ENCODE results near the gene ARHGAP33. TPM values are rescaled to one million over a fixed set of nuclear protein-coding genes. Genes with fewer than 3 reads are reported as not detected.

Gene ARHGAP33
- total and polyA plus RNA-seq, 2 of the 4 experiments (the other 2 are of a cell fraction): 0.72 to 11.9 TPM

DNA sequence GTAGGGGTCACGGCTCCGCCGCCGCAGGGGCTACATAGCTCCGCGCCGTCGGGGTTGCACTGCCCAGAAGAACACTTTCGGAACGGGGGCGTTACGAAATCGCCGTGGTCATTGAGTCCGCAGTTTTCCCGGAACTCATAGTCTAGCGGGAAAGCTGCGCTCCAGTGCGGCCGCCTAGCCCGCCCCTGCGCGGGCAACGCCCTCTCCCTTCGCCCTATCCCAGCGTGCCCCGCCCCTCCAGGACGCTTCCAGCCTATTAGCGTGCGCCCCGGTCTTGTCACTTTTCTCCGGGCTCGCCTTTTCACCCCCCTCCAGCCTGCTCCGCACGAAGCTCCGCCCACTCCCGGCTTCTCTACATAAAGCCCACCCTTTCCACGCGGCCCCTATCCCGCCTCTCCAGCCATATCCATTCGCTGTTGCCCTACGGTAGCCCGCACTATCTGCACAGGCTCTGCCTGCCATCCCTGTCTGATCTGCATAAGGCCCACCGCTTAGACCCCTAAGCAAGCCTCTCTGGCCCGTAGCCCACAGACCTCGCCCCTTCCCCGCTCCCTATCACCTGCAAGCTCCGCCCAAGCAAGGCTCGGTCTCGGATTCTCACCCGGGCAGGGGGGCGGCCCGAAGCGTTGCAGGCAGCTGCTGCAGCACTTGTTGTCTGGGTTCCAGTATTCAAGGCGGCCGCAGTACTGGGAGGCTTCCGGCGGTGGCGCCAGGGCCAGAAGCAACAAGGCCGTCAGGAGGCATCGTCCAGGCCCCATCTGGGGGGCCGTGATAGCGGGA lies 34.8 kb upstream of the ARHGAP33 start:
- H2AK5ac ChIP-seq (ENCODE audit: low read depth, low read length): no peak overlapping the region
- TF ChIP-seq MAZ (IDR thresholded peaks at IDR 0.05; ENCODE audit: borderline replicate concordance, low read depth, low read length): peak; percentile 73; the same call in 1 of the 2 replicates
- TF ChIP-seq, protein P1, sequence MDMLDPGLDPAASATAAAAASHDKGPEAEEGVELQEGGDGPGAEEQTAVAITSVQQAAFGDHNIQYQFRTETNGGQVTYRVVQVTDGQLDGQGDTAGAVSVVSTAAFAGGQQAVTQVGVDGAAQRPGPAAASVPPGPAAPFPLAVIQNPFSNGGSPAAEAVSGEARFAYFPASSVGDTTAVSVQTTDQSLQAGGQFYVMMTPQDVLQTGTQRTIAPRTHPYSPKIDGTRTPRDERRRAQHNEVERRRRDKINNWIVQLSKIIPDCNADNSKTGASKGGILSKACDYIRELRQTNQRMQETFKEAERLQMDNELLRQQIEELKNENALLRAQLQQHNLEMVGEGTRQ (IDR thresholded peaks at IDR 0.05; ENCODE audit: low read depth, low read length): no peak
- TF ChIP-seq ELK1 (IDR thresholded peaks at IDR 0.05; ENCODE audit: borderline replicate concordance, low read depth, low read length): no peak
- TF ChIP-seq CHD1 (IDR thresholded peaks at IDR 0.05; ENCODE audit: low read depth, low read length): no peak
- no peak for TF ChIP-seq NFE2L2 (IDR thresholded peaks at IDR 0.05; ENCODE audit: low read depth, low read length)
- no peak for TF ChIP-seq RFX5 (IDR thresholded peaks at IDR 0.05; ENCODE audit: low read depth, low read length)
- TF ChIP-seq, protein P2, sequence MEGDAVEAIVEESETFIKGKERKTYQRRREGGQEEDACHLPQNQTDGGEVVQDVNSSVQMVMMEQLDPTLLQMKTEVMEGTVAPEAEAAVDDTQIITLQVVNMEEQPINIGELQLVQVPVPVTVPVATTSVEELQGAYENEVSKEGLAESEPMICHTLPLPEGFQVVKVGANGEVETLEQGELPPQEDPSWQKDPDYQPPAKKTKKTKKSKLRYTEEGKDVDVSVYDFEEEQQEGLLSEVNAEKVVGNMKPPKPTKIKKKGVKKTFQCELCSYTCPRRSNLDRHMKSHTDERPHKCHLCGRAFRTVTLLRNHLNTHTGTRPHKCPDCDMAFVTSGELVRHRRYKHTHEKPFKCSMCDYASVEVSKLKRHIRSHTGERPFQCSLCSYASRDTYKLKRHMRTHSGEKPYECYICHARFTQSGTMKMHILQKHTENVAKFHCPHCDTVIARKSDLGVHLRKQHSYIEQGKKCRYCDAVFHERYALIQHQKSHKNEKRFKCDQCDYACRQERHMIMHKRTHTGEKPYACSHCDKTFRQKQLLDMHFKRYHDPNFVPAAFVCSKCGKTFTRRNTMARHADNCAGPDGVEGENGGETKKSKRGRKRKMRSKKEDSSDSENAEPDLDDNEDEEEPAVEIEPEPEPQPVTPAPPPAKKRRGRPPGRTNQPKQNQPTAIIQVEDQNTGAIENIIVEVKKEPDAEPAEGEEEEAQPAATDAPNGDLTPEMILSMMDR (conservative IDR thresholded peaks at IDR 0.05; ENCODE audit: low read depth, low read length): 0 out of 2 replicates have a peak, but pooled peaks have one; percentile 24
- peak; percentile 16 for TF ChIP-seq RCOR1 (IDR thresholded peaks at IDR 0.05; ENCODE audit: insufficient replicate concordance, low read length)
- TF ChIP-seq MAFK (IDR thresholded peaks at IDR 0.05; ENCODE audit: low read depth, low read length): no peak
- peak; percentile 91 for TF ChIP-seq CEBPB (IDR thresholded peaks at IDR 0.05; ENCODE audit: low read depth, low read length)
- no peak for TF ChIP-seq BHLHE40 (IDR thresholded peaks at IDR 0.05; ENCODE audit: low read depth, low read length)
- TF ChIP-seq FOS (IDR thresholded peaks at IDR 0.05; ENCODE audit: low read depth, low read length): no peak
- no peak for TF ChIP-seq SMC3 (IDR thresholded peaks at IDR 0.05; ENCODE audit: low read depth, low read length)

More for the DNA sequence above, 34.8 kb upstream of the ARHGAP33 start:
- Histone ChIP-seq H4K8ac (ENCODE audit: low read depth in 2 of 2, low read length in 2 of 2) (peak overlapping the region; percentile 72 to 86; a peak in 2 of 4 replicates), H3K4ac (ENCODE audit: low read depth, low read length) (peak overlapping the region; percentile 23), H3K36me3 (ENCODE audit: control insufficient read depth, insufficient read depth, low read length) (peaks cover 28% of the 10 kb centered on the region), H3K9me1 (ENCODE audit: insufficient read depth, low read length) (peaks cover 5% of the 10 kb centered on the region; the same call in 1 of the 2 replicates), H3K79me1 (ENCODE audit: low read depth in 1 of 2, low read length in 2 of 2) (peaks cover 0 to 12% of the 10 kb centered on the region in 2 experiments; a peak in 2 of 4 replicates), H4K91ac (ENCODE audit: insufficient read depth, low read depth, low read length) (no peak overlapping the region; the same call in 1 of the 2 replicates), H3K18ac (ENCODE audit: low read depth, low read length) (no peak overlapping the region), H4K20me1 (ENCODE audit: insufficient read depth, low read length) (no peaks in the 10 kb centered on the region; the same call in 1 of the 2 replicates), H3K14ac (replicated peaks; ENCODE audit: low read depth, low read length) (peak overlapping the region; percentile 39; the same call in 1 of the 2 replicates), H3K23ac (ENCODE audit: low read depth, low read length) (no peak overlapping the region), H3K4me1 (ENCODE audit: control insufficient read depth, insufficient read depth, low read length) (0 out of 2 replicates have a peak, but pooled peaks cover 3% of the 10 kb centered on the region), H2BK15ac (ENCODE audit: low read depth, low read length) (no peak overlapping the region), H3K9ac (ENCODE audit: low read depth, low read length) (peak overlapping the region; percentile 67), H2AFZ (replicated peaks; ENCODE audit: low read length, poor library complexity) (peak overlapping the region; percentile 93), H2BK120ac (ENCODE audit: low read depth, low read length) (no peak overlapping the region), H2AK9ac (replicated peaks; ENCODE audit: low read depth, low read length, poor library complexity) (peak overlapping the region; percentile 63), H3K56ac (ENCODE audit: extremely low read depth, insufficient read depth, low read length) (no peak overlapping the region), H3K9me3 (ENCODE audit: control insufficient read depth, insufficient read depth, low read length) (no peaks in the 10 kb centered on the region), H2BK20ac (ENCODE audit: low read depth, low read length) (no peak overlapping the region), H3K27me3 (ENCODE audit: control insufficient read depth, insufficient read depth, low read length) (no peaks in the 10 kb centered on the region), H3K4me2 (ENCODE audit: low read depth, low read length) (peak overlapping the region; percentile 98), H2BK5ac (ENCODE audit: low read depth, low read length, poor library complexity, severe bottlenecking) (peak overlapping the region; percentile 45), H3K27ac (ENCODE audit: insufficient read depth, low read length) (peak overlapping the region; percentile 66), H4K5ac (ENCODE audit: low read depth, low read length) (no peak overlapping the region), H3K4me3 (ENCODE audit: insufficient read depth, low read depth, low read length) (peak overlapping the region; percentile 61)
- WGBS, 2 experiments (ENCODE audit: extremely low coverage in 2 of 2, insufficient read length in 1 of 2): 1% methylated on average over 20 of the region's 63 CpGs; no CpG with 5 or more reads in 1 of the 2 experiments
- CTCF ChIA-PET: interaction anchor here (1.2 kb wide), 1 partner anchor 10 kb away, joined by 5 read pairs; no protein-coding TSS in a partner anchor
- peak; percentile 85 for ATAC-seq (ENCODE audit: low read depth)
- no TSS peak for BruUV-seq (replicated peaks)
- POLR2A ChIA-PET (ENCODE audit: unreplicated experiment): interaction anchor here (0.9 kb wide), 1 partner anchor 17 kb away, joined by 3 read pairs; no protein-coding TSS in a partner anchor
- intact Hi-C loops (cut with micrococcal nuclease) (no loop called here), dilution Hi-C loops (cut with HindIII; ENCODE audit: low sequenced_read_pairs, unreplicated experiment) (no loop called here), in situ Hi-C loops (cut with MboI; ENCODE audit: low sequenced_read_pairs) (no loop called here)
- DNase-seq: peak; percentile 93

All from IMR-90 (cell line).